EH (cell line): ENCODE data around the gene RANBP1.
"Not testable (repeated sequence)": the region's sequence is repeated elsewhere in the genome, so short reads cannot be mapped to it uniquely, and the experiment has no call there.

Experiments used
- DNase-seq: peaks from one replicate; pipeline ENCODE4 v3.0.0-alpha.2; 2015; ENCODE audit warnings: low read depth

The RANBP1 gene

GRCh38 chr22:20154602-20155187, 38.8 kb downstream of the RANBP1 start:
- no peak for DNase-seq

- DNase-seq: peak; percentile 78
Measured at GRCh38 chr22:20155330-20156041, 39.6 kb downstream of the RANBP1 start.

GRCh38 chr22:20156042-20156389, 40.1 kb downstream of the RANBP1 start:
- DNase-seq: no peak

- peak; percentile 71 for DNase-seq
Measured at GRCh38 chr22:20156611-20157429, 40.9 kb downstream of the RANBP1 start.

- DNase-seq: no peak
Measured at GRCh38 chr22:20157430-20158183, 41.7 kb downstream of the RANBP1 start.

- DNase-seq: no peak
Measured at GRCh38 chr22:20158391-20159036, 42.6 kb downstream of the RANBP1 start.

- DNase-seq: no peak
Measured at GRCh38 chr22:20159076-20159475, 43.2 kb downstream of the RANBP1 start.

GRCh38 chr22:20159531-20159930, 43.6 kb downstream of the RANBP1 start:
- not testable (repeated sequence) for DNase-seq

- DNase-seq: no peak
Measured at GRCh38 chr22:20160041-20160440, 44.1 kb downstream of the RANBP1 start.

GRCh38 chr22:20164863-20165262, 49.0 kb downstream of the RANBP1 start:
- DNase-seq: no peak

GRCh38 chr22:20165421-20165820, 49.5 kb downstream of the RANBP1 start:
- no peak for DNase-seq

GRCh38 chr22:20165913-20166312, 50.0 kb downstream of the RANBP1 start:
- DNase-seq: no peak

GRCh38 chr22:20166703-20167102, 50.8 kb downstream of the RANBP1 start:
- no peak for DNase-seq

- DNase-seq: no peak
Measured at GRCh38 chr22:20167643-20168322, 51.9 kb downstream of the RANBP1 start.

GRCh38 chr22:20169253-20169822, 53.4 kb downstream of the RANBP1 start:
- no peak for DNase-seq

- no peak for DNase-seq
Measured at GRCh38 chr22:20170170-20170569, 54.3 kb downstream of the RANBP1 start.

- no peak for DNase-seq
Measured at GRCh38 chr22:20171288-20172140, 55.6 kb downstream of the RANBP1 start.

- DNase-seq: no peak
Measured at GRCh38 chr22:20172141-20172613, 56.3 kb downstream of the RANBP1 start.

GRCh38 chr22:20173246-20173645, 57.3 kb downstream of the RANBP1 start:
- DNase-seq: no peak

- DNase-seq: no peak
Measured at GRCh38 chr22:20173772-20174171, 57.9 kb downstream of the RANBP1 start.
